ENCODE measurements around the gene IRS1.

GRCh38 chr2:226790011-226790410 lies 9.6 kb downstream of the IRS1 start:
- TF ChIP-seq CTCF (IDR thresholded peaks at IDR 0.05; ENCODE audit: insufficient read depth, low read length, poor library complexity, severe bottlenecking) (no peak), EZH2phosphoT487 (conservative IDR thresholded peaks at IDR 0.05; ENCODE audit: low read length) (no peak)

Measured in SU-DHL-6 (cell line).